SKM-1 (cell line): ENCODE data around the gene FLT4.
A peak's percentile ranks its signal among the peaks of the same experiment; 100 is the strongest.

Experiments
- DNase-seq: peaks from one replicate; lab custom pipeline; 2025; ENCODE audit not compliant: unreplicated experiment; lab: John Stamatoyannopoulos, UW

FLT4 gene

DNA sequence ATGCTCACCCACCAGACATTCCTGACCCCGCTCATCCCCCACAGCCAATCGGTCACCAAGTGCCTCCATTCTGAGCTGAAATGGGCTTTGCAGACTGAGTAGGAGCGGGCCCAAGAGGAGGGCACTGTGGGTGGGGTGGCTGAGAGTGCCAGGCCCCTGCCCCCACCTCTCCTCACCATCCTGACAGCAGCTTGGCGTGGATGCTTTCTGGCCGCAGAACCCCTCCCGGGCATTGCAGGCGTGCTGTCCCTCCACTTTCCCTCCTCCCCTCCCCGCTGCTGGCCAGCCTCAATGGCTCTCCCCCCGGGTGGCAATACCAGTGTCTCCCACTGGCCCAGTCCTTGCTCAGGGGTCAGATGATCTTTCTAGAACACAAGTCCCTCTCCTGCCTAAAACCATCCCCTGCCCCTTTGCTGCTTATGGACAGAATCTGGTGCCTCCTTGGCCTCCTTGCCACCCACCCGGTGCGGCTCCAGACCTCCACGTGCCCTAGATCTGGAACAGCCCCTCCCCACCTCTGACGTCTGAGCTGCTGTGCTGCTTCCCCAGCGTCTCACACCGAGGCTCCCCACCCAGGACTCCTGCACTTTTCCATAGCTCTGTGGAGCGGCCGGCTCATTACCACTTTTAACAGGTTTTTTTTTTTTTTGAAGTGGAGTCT, 6.1 kb downstream of the FLT4 start:
- DNase-seq = no peak

DNA sequence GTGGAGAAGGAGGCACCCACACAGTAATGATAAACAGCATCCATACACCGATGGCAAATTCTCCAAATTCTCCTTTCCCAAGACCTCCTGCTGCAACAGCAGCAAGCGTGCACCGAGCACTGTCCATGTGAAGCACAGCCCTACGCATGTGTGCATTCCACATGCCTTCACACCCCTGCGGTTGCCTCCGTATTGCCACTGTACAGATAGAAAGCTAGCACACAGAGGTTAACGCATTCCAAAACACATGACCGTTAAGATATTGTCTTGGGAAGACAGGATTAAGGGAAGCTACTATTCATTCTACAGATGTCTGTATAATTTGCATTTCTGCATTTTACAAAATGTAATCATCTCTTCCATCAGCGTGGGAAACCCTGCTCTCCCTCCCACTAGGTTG, 6.6 kb downstream of the FLT4 start:
- DNase-seq = no peak

- DNase-seq = no peak
Observed at GRCh38 chr5:180642181-180642775, 7.1 kb downstream of the FLT4 start.

DNA sequence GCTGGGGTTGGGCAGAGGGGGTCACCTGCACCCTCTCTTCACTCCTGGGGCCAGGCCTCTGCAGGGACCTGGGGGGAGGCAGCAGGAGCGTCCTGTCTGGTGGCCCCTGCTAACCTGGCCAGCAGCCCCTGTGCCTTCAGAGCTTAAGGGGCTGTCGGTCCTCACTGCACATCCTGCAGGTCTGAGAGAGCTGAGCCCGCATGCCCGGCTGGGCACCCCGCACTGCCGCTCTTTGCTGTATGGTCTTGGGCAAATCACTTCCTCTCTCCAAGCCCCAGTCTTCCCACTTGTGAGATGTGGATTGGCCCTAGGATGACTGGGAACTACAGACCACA, 7.9 kb downstream of the FLT4 start:
- DNase-seq = no peak

- no peak for DNase-seq
Observed at GRCh38 chr5:180640861-180641565, 8.4 kb downstream of the FLT4 start.

GRCh38 chr5:180640611-180640860, 8.9 kb downstream of the FLT4 start:
- no peak for DNase-seq

DNA sequence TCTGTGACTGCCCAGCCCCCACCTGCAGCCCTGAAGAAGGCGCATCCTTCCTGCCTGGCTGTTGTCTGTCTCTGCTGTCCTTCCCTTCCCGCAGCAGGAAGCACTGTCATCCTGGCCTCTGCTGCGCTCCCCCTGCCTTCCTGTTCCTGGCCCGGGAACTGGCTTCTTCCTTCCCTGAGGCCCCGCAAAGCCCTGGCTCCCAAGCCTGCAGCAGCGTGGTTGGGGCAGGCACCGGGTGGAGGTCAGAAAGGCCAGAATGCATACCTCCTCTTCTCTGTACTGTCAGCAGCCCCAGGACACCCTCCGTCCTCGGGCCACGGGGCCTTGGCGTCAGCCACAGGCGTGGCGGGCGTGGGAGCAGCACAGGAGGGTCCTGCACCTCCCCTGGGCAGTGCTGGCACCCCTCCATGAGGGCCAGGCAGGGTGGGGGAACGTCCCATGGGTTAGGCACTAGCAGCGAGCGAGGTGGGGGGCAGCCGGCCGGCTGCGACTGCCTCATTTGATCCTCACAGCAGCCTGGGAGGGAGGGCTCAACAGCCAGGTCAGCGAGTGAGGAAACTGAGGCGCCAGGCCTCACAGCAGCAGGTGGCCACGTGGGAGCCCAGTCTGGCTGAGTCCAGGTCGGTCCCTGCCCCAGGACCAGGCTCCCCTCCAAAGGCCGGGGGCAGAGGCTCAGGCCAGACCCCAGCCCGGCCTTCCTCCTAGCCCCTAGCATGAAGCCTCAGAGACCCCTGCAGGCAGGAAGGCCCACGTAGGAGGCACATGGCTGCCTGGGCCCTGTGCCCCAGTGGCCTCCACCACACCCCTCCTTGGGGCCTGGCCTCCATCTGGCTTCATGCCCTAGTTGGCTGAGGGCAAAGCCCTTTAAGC, 9.4 kb downstream of the FLT4 start:
- DNase-seq = no peak

GRCh38 chr5:180639287-180639686, 10.1 kb downstream of the FLT4 start:
- no peak for DNase-seq

- DNase-seq = no peak
Observed at GRCh38 chr5:180637962-180638680, 11.3 kb downstream of the FLT4 start.

- DNase-seq = no peak
Observed at GRCh38 chr5:180636403-180637075, 12.9 kb downstream of the FLT4 start.

DNA sequence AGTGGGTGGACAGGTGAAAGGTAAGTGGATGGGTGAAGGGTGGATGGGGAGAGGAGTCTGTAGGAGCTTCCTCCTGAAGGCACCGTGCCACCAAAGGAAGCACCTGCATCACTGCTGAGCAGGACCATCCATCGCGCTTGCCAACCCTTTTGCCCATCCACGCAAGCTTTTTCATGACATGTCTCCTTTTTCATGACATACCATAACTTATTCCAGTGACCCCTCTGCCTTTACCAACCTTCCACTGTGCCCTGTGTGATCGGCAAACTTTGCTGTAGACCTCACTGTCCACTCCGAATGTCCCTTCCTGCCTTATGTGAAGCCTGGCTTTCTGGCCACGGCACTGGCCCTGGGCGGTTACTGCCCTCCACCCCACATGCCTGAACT, 13.4 kb downstream of the FLT4 start:
- DNase-seq = no peak

DNA sequence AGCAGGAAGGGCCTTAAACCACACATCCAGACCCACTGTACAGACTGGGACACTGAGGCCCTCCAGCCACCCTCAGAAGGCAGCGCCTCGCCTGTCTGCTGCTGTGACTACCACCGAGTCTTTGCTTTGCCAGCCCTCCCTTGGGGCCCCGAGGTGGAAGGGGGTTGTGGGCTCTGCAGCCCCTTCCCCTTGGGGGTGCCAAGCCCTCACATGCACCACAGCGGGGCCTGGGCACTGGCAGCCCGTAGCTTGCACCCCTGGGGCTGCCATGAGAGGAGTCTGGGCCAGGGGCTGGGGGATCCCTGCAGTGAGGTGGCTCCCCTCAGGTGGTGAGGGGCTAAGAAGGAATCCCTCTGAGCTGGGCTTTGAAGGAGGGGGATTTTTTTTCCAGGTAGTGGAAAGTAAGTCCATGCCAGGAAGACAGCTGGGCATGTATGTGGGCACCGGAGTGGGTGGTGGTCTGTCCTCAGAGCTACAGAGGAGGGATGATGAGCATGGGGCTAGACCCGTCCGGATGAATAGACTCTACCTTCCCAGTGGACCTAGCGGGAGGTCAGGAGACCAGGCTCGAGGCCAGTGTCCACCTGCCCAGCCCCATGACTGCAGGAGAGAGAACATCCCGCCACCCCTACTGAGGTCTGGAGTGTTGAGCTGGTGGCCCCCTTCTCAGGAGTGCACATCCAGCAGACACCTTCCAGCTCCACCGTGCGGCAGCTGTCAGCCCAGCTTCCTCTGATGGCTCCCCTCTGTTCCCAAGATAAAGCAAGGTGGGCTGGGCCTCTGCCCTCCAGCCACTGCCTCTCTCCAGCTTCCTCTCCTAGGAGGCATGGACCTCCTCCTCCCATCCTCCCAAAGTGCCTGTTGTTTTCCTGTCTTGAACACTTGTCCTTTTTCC, 15.9 kb downstream of the FLT4 start:
- no peak for DNase-seq

GRCh38 chr5:180632768-180633167, 16.6 kb downstream of the FLT4 start:
- DNase-seq = no peak

DNA sequence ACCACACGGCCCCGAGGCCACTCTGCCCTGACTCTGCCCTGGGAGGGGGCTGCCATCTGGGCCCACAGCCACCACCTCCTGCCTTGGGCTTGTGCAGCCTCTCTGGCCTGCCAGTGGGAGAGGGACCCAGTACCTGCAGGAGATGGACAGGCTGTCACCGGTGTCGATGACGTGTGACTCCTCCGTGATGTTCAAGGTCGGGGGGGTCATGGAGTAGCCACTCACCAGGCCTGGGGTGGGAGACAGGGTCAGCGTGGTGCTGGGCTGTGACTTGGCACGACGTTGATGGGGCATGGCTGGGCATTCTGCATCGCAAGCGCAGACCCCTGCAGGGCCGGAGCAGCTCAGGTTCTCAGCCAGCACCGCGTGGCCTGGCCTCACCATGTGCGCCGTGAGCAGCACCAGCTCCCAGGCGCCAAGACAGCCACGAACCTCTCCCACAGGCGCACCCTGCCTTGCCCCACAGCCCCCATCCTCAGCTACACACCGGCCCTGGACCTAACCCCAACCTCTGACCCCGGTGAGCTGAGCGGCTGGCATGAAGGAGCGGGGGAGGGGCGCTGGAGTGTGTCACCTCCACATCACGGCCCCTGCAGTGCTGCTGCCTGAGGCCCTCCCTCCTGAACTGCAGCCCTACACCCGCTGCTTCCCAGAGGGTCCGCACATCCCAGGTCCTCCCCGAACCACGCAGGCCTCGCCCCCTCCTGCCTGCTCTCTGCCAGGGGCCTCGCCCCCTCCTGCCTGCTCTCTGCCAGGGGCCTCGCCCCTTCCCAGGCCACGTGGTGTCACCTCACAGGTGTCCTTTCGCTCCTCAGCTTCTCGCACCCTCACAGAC, 17.6 kb downstream of the FLT4 start:
- DNase-seq = peak; percentile 44

GRCh38 chr5:180630426-180630825, 19.0 kb downstream of the FLT4 start:
- DNase-seq = no peak

DNA sequence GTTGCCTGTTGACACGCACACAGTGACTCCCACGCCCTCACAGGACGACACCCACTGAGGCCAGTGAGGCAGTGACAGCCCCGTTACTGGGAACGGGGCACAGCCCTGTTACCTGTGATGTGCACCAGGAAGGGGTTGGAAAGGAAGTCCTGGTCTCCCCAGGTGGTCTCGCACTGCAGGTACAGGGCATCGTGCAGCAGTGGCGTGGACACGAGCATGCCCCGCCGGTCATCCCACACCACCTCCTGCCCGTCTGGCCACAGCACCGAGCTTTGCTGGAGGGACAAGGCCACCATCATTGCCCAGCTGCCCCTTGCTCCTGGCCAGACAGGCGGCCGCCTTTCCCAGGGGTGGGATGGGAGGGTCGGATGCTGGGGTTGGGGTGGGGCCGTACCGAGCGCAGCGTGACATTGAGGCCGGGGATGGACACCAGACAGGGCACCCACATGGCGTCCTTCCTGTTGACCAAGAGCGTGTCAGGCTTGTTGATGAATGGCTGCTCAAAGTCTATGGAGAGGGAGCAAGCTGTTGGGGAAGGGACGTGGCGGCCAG, 19.5 kb downstream of the FLT4 start:
- no peak for DNase-seq

GRCh38 chr5:180628827-180629750, 20.3 kb downstream of the FLT4 start:
- DNase-seq = no peak

DNA sequence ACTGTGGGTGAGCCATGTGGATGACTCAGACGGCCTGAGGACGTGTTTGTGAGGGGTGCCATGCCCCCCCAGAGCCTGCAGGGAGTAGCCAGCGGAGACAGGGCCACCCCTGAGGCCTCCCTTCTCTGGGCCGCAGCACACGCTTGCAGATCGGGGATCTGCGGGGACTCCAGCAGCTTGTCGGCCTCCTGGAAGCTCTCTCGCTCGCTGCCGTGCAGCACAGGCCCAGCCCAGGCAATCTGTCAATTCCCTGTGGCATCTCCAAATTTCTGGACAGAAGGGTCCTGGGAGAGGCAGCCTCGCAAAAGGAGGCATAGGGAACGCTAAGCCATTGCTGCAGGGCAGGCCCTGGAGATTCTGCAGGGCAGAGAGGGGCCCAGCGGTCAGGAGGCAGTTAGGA, 21.2 kb downstream of the FLT4 start:
- DNase-seq = no peak
